HG03378 (cell line): ENCODE data around the gene ZNF526.

Experiments used
- ATAC-seq: cut with Tn5 transposase; IDR thresholded peaks from one replicate; pipeline ENCODE4 v1.9.1; 2021; ENCODE audit warnings: mild to moderate bottlenecking, moderate library complexity; ENCODE audit not compliant: unreplicated experiment

The ZNF526 gene

GRCh38 chr19:42246143-42246921 lies 26.2 kb downstream of the ZNF526 start:
- no peak for ATAC-seq

DNA sequence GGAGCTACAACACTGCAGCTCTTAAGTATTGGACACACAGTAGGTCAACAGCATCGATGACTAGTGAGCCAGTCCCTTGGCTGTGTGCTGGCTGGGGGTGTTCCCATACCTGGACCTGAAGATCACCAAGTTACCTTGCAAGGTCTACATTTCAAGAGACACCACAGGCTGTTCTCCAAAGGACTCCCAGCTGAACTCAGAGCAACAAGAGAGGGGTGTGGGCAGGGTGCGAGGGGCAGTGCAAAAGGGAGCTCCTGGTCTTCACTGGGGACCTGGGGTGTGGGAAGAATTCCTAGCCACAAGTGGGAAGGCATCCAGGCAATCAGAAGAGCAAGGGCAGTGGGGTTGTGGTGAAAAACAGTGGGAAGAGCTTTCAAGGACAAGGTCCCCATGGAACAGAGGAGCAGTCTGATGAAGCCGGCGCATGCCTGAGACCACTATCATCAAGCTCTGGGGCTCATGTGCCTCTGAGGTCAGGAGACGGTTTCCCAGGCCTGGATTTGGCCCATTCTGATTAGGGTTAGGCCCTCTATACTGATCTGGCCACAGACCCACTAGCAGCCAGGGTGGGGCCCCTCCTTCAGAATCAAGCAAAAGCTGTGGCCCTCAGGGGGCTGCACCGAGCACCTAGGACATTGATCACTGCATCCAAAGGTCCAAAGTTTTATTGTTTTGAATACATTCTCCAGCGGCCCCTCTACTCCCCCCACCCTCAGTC lies 27.0 kb downstream of the ZNF526 start:
- no peak for ATAC-seq

- no peak for ATAC-seq
Observed at GRCh38 chr19:42247640-42248199, 27.6 kb downstream of the ZNF526 start.

DNA sequence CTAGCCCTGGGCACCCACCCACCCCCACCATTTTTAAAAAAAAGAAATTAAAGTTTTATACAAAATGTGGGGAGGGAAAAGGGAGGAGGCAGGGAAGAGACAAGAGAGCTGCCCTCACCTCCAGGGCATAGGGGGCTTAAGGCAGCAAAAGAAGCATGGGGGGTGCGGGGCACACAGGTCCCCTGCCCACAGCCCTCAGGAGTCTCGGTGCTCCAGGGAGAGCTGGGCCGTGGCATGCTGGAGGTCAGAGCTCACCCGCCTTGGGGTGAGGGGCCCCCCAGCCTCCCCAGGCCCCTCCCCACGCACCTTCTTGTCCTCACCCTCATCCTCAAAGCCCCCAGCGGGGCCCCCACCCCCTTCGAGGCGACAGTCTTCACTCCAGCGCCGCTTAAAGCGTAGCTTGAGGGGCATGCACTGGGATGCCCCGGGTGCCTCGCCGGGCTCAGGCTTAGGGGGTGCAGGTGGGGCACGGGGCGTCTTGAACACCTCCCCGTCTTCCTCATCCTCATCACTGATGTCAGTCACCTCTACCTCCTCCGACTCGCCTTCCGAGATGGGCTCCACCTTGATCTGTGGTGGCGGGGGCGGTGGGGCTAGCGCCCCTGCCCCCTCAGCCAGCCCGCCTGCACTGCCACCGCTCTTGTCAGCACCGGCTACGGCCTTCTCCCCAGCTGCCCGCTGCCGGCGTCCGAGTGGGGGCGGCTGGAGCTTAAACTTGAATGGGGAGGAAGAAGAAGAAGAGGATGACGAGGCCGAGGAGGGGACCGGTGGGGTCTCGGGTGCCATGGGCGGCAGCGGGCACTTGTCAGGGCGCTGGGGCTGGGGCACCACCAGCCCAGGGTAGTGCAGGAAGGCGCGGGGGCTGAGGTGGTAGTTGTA lies 28.4 kb downstream of the ZNF526 start:
- ATAC-seq = no peak

- ATAC-seq = no peak
Observed at GRCh38 chr19:42249149-42249750, 29.1 kb downstream of the ZNF526 start.

DNA sequence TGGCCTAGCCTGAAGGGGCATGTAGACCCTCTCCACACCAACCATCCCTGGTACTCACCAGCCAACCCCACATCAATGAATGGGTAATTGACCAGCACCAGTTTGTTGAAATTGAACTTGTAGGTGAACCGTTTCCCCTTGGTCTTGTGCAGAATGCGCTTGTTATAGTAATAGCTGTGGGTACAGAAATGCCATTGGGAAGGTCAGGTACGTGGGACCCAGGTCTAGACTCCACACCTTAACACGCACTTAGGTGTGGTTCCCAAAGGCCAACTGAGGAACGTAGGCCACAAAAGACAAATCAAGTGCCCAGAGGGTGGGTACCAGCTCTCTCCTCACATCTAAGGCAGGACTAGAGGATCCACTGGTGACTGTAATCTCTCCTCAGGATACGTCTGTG lies 29.7 kb downstream of the ZNF526 start:
- ATAC-seq = no peak

DNA sequence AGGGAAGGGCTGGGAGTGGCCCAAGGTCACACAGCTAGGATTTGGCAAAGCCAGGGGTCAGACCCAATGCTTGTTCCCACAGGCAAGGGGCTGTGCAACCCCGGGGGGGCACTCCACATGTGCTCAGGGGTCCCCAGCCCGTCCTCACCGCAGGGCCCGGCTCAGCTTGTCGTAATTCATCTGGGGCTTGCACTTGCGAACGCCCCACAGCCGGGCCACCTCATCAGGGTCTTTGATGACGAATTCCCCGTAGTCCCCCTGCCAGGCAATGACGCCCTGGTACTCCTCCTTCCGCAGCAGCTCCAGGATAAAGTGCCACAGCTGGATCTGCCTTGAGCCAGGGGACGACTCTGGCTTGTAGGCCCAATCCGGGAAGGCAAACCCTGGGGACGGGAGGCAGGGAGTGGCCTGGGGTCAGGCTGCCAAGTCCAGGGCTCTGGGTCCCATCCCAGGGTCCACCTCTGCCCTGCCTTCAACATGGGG lies 30.1 kb downstream of the ZNF526 start:
- ATAC-seq = no peak

DNA sequence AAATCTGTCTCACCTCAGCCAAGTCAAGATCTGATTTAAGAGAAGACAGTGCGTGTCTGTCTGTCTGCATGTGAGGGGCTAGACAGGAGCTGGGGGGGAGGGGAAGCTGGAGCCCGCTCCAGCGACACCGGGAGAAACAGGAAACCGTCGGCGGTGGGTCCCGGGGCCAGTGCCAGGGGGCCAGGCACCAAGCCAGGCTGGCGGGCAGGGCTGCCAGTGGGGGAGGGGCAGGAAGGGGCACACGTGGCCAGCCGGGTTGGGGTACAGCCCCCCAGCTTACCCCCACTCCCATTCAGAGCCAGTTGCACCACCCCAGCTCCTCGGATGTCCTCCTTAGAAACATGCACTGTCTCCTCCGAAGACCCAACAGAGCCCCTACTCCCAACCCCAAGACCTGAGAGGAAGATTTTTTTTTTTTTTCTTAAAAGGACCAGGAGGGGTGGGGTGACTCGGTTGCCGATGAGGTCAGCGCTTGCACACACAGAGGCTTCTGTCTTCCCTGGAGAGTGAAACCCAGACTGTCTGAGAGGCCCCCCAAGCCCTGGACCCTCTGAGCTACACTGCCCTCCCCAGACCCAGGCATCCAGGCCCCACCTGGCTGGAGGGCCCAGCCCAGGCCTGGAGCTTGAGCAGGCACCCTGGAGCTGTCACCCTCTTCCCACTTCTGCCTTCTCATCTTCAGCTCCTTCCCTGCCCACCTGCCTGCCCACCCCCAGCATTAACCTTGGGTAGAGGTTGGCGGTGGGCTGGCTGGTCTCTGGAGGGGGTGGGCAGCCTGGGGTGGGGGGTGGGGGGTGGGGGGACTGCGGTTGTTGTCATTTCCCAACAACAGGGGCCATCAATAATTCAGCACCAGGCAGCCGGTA lies 30.8 kb downstream of the ZNF526 start:
- no peak for ATAC-seq

GRCh38 chr19:42251572-42252358 lies 31.7 kb downstream of the ZNF526 start:
- no peak for ATAC-seq

GRCh38 chr19:42252365-42253244 lies 32.5 kb downstream of the ZNF526 start:
- no peak for ATAC-seq

GRCh38 chr19:42253245-42254088 lies 33.4 kb downstream of the ZNF526 start:
- ATAC-seq = no peak

DNA sequence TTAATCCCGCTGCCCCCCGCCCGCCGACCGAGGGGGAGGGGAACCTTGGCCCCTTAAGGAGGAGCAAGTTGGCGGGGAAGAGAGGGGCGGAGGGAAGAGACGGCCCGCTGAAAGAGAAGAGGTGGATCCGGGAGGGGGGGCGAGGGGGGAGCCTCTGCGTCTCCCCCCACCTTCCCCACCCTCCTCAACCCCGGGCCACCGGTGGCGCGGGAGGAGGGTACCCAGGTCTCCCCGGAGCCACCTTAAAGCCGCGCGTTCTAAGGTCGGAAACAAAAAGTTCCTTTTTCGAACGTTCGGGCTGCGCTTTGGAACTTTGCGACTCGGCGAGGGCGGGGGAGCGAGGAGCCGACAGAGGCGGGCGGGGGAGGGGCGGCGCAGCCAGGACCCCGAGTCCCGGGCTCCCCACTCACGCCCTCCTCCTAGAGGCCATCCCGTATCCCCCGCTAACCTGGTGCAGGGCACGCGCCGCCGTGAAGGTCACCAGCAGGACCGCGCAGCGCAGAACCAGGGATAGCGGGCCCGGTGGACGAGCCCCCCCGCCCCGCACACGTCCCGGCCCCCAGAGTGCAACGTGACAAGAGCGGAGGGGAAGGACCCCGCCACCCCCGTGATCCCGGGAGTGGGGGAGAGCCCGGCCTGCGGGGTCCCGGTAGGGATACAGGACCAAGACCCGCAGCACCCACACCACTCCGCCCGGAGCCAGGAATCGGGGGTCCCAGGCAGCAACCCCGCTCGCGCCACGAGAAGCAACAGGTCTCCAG lies 34.2 kb downstream of the ZNF526 start:
- ATAC-seq = no peak

- no peak for ATAC-seq
Observed at GRCh38 chr19:42254850-42255765, 35.0 kb downstream of the ZNF526 start, which contains the start of gene ERF. ERF (minus strand) TSS chr19:42255128; CDS start chr19:42254999, 129 bp downstream.

GRCh38 chr19:42255766-42256745 lies 35.9 kb downstream of the ZNF526 start:
- no peak for ATAC-seq
